GM19238 (cell line): ENCODE results near the gene GOLGA2.

Source experiments
- DNase-seq: peaks from one replicate; pipeline ENCODE4 v3.0.0; 2011; ENCODE audit warnings: low spot score; ENCODE audit not compliant: insufficient read length

Gene GOLGA2

GRCh38 chr9:128257086-128257825 is 18.6 kb downstream of the GOLGA2 start:
- DNase-seq, result no peak

GRCh38 chr9:128254855-128255759 is 20.7 kb downstream of the GOLGA2 start:
- peak; percentile 68 for DNase-seq

- DNase-seq, result no peak
Observed at GRCh38 chr9:128254362-128254761, 21.4 kb downstream of the GOLGA2 start.

GRCh38 chr9:128253991-128254346 is 21.8 kb downstream of the GOLGA2 start:
- no peak for DNase-seq

- DNase-seq, result no peak
Observed at GRCh38 chr9:128253140-128253990, 22.4 kb downstream of the GOLGA2 start.

- DNase-seq, result no peak
Observed at GRCh38 chr9:128252317-128253139, 23.3 kb downstream of the GOLGA2 start.

- DNase-seq, result no peak
Observed at GRCh38 chr9:128251732-128252100, 24.1 kb downstream of the GOLGA2 start.

GRCh38 chr9:128250839-128251731 is 24.7 kb downstream of the GOLGA2 start:
- DNase-seq, result no peak

- peak; percentile 87 for DNase-seq
Observed at GRCh38 chr9:128249908-128250838, 25.6 kb downstream of the GOLGA2 start.

GRCh38 chr9:128249558-128249907 is 26.3 kb downstream of the GOLGA2 start:
- DNase-seq, result no peak

GRCh38 chr9:128247226-128247803 is 28.5 kb downstream of the GOLGA2 start:
- no peak for DNase-seq

- DNase-seq, result no peak
Observed at GRCh38 chr9:128246471-128246870, 29.3 kb downstream of the GOLGA2 start.

- DNase-seq, result no peak
Observed at GRCh38 chr9:128245421-128246151, 30.2 kb downstream of the GOLGA2 start.

GRCh38 chr9:128244837-128245231 is 31.0 kb downstream of the GOLGA2 start:
- no peak for DNase-seq

- DNase-seq, result no peak
Observed at GRCh38 chr9:128244091-128244836, 31.5 kb downstream of the GOLGA2 start.

GRCh38 chr9:128243215-128244018 is 32.4 kb downstream of the GOLGA2 start:
- no peak for DNase-seq
